H1 (cell line): ENCODE data around the gene PCDHB13. TPM values are rescaled to one million over a fixed set of nuclear protein-coding genes. Genes with fewer than 3 reads are reported as not detected.
"Not testable (repeated sequence)": the region's sequence is repeated elsewhere in the genome, so short reads cannot be mapped to it uniquely, and the experiment has no call there.

Experiments used
- CTCF ChIA-PET: fragments of 300-600 bp; sonication (Branson Sonifier 250); formaldehyde crosslinking; loops from one replicate; lab custom pipeline; 2021; ENCODE audit not compliant: partially characterized antibody; lab: Charles Lee
- POLR2A ChIA-PET: fragments of 300-600 bp; sonication (Branson Sonifier 250); formaldehyde crosslinking; loops from one replicate; lab custom pipeline; 2021; ENCODE audit warnings: inconsistent platforms; ENCODE audit not compliant: partially characterized antibody; lab: Charles Lee
- DNase-seq, 2 experiments: peaks; one replicate each; pipeline versions ENCODE4 v3.0.0 to v3.0.0-alpha.2; 2010 to 2022; ENCODE audit warnings: low spot score in 2 of 2, low read depth in 1 of 2, mixed read lengths in 1 of 2
- FAIRE-seq: peaks from 2 replicates; lab custom pipeline; 2011; peaks lifted over from hg19 to GRCh38; lab: Jason Lieb, UNC
- H2AFZ ChIP-seq: 2 replicates; pipeline ENCODE4 v1.8.1; 2012; ENCODE audit warnings: low read length, inconsistent platforms
- H2AK5ac ChIP-seq: 2 replicates; pipeline ENCODE4 v1.6.1; 2013; ENCODE audit warnings: low read depth, low read length
- H2BK120ac ChIP-seq: replicated peaks from 2 replicates; pipeline ENCODE3; 2013; ENCODE audit warnings: low read depth, low read length, inconsistent platforms
- H2BK12ac ChIP-seq: 2 replicates; pipeline ENCODE4 v1.6.1; 2013; ENCODE audit warnings: low read depth, low read length
- H2BK15ac ChIP-seq: 2 replicates; pipeline ENCODE4 v1.6.1; 2013; ENCODE audit warnings: low read length
- H2BK20ac ChIP-seq: 2 replicates; pipeline ENCODE4 v1.6.1; 2013; ENCODE audit warnings: low read length
- H2BK5ac ChIP-seq: 2 replicates; pipeline ENCODE4 v1.6.1; 2013; ENCODE audit warnings: low read depth, low read length
- H3K14ac ChIP-seq: 2 replicates; pipeline ENCODE4 v1.6.1; 2013; ENCODE audit warnings: inconsistent platforms; ENCODE audit not compliant: insufficient read length
- H3K18ac ChIP-seq: 2 replicates; pipeline ENCODE4 v1.6.1; 2013; ENCODE audit warnings: low read length; ENCODE audit errors: extremely low read depth
- H3K23ac ChIP-seq: 2 replicates; pipeline ENCODE4 v1.6.1; 2013; ENCODE audit warnings: inconsistent platforms; ENCODE audit not compliant: insufficient read length
- H3K23me2 ChIP-seq: 2 replicates; pipeline ENCODE4 v1.6.1; 2013; ENCODE audit warnings: low read depth, low read length
- H3K27ac ChIP-seq: 2 replicates; pipeline ENCODE4 v1.6.1; 2011; ENCODE audit warnings: low read depth, low read length, inconsistent platforms
- H3K27me3 ChIP-seq, 4 experiments: replicated peaks in 1 of 4; 1 replicate in 1 of 4; 2 replicates in 3 of 4; pipeline versions ENCODE4 v1.6.1 to v1.8.1; 2011 to 2013; ENCODE audit warnings: low read length in 3 of 4, mild to moderate bottlenecking in 3 of 4, inconsistent platforms in 2 of 4, mixed read lengths in 2 of 4, moderate library complexity in 1 of 4; ENCODE audit not compliant: control insufficient read depth in 3 of 4, insufficient read depth in 3 of 4; ENCODE audit errors: extremely low read depth in 1 of 4
- H3K36me3 ChIP-seq, 4 experiments: 2 replicates each; pipeline versions ENCODE4 v1.6.1 to v1.8.1; 2011 to 2013; ENCODE audit warnings: mild to moderate bottlenecking in 4 of 4, low read length in 3 of 4, moderate library complexity in 2 of 4, control low read depth in 1 of 4, inconsistent platforms in 1 of 4; ENCODE audit not compliant: insufficient read depth in 4 of 4, control insufficient read depth in 2 of 4
- H3K4ac ChIP-seq: replicated peaks from 2 replicates; pipeline ENCODE3; 2013; ENCODE audit warnings: low read length, low read depth, mixed read lengths, inconsistent platforms; ENCODE audit not compliant: insufficient read length
- H3K4me1 ChIP-seq, 4 experiments: replicated peaks in 1 of 4; 1 replicate in 1 of 4; 2 replicates in 3 of 4; pipeline versions ENCODE4 v1.6.1 to v1.8.1; 2011 to 2013; ENCODE audit warnings: low read length in 3 of 4, inconsistent platforms in 2 of 4, mixed read lengths in 1 of 4; ENCODE audit not compliant: insufficient read depth in 4 of 4, control insufficient read depth in 3 of 4
- H3K4me2 ChIP-seq, 2 experiments: 2 replicates each; pipeline versions ENCODE4 v1.6.1 to v1.8.1; 2011 to 2013; ENCODE audit warnings: low read depth in 2 of 2, low read length in 2 of 2, control low read depth in 1 of 2, inconsistent platforms in 1 of 2, mild to moderate bottlenecking in 1 of 2; ENCODE audit not compliant: insufficient read depth in 1 of 2
- H3K4me3 ChIP-seq, 4 experiments: fragments of 200-600, 300-600 bp in 1 of 4; sonication (generic), shearing (Covaris generic), sonication (Bioruptor Twin) in 1 of 4; 2 replicates each; pipeline versions ENCODE4 v1.5.1 to v1.8.1; 2011 to 2016; ENCODE audit warnings: low read length in 4 of 4, low read depth in 3 of 4, control low read depth in 2 of 4, inconsistent platforms in 2 of 4, mild to moderate bottlenecking in 2 of 4, mixed read lengths in 1 of 4, moderate library complexity in 1 of 4; ENCODE audit not compliant: insufficient read depth in 2 of 4; ENCODE audit errors: extremely low read depth in 1 of 4
- H3K56ac ChIP-seq: replicated peaks from 2 replicates; pipeline ENCODE3; 2013; ENCODE audit warnings: low read depth, mild to moderate bottlenecking, mixed read lengths, low read length, inconsistent platforms; ENCODE audit not compliant: insufficient read length
- H3K79me1 ChIP-seq: 2 replicates; pipeline ENCODE4 v1.6.1; 2013; ENCODE audit warnings: low read depth, low read length, control low read depth
- H3K79me2 ChIP-seq, 2 experiments: 2 replicates each; pipeline versions ENCODE4 v1.6.1 to v1.8.1; 2012 to 2013; ENCODE audit warnings: low read length in 2 of 2, mild to moderate bottlenecking in 2 of 2, inconsistent platforms in 1 of 2; ENCODE audit not compliant: insufficient read depth in 2 of 2, control insufficient read depth in 1 of 2
- H3K9ac ChIP-seq, 4 experiments: replicated peaks in 1 of 4; 1 replicate in 1 of 4; 2 replicates in 3 of 4; pipeline versions ENCODE4 v1.6.1 to v1.8.1; 2011 to 2013; ENCODE audit warnings: low read depth in 3 of 4, low read length in 3 of 4, control low read depth in 2 of 4, mild to moderate bottlenecking in 2 of 4, moderate library complexity in 2 of 4, inconsistent platforms in 1 of 4; ENCODE audit errors: extremely low read depth in 1 of 4
- H3K9me3 ChIP-seq, 2 experiments: 2 replicates each; pipeline versions ENCODE4 v1.6.1 to v1.8.1; 2012 to 2013; ENCODE audit warnings: mild to moderate bottlenecking in 2 of 2, moderate library complexity in 2 of 2, control low read depth in 1 of 2, inconsistent platforms in 1 of 2, low read depth in 1 of 2, low read length in 1 of 2, mixed read lengths in 1 of 2; ENCODE audit not compliant: insufficient read depth in 2 of 2
- H4K20me1 ChIP-seq, 2 experiments: replicated peaks in 1 of 2; 2 replicates each; pipeline versions ENCODE3 to v1.8.1; 2011 to 2013; ENCODE audit warnings: inconsistent platforms in 2 of 2, low read length in 2 of 2, mild to moderate bottlenecking in 1 of 2; ENCODE audit not compliant: insufficient read depth in 2 of 2, control insufficient read depth in 1 of 2
- H4K5ac ChIP-seq: 2 replicates; pipeline ENCODE4 v1.6.1; 2013; ENCODE audit warnings: low read length, low read depth, mixed read lengths, inconsistent platforms; ENCODE audit not compliant: insufficient read length
- H4K8ac ChIP-seq: 2 replicates; pipeline ENCODE4 v1.8.0; 2013; ENCODE audit warnings: mild to moderate bottlenecking, moderate library complexity, low read length, inconsistent platforms; ENCODE audit not compliant: insufficient read depth; ENCODE audit errors: extremely low read depth
- H4K91ac ChIP-seq: replicated peaks from 2 replicates; pipeline ENCODE3; 2013; ENCODE audit warnings: low read length, mixed read lengths, inconsistent platforms; ENCODE audit not compliant: insufficient read length
- WGBS, 2 experiments: shearing (Covaris generic) in 1 of 2; methylation state at CpG; one replicate each; pipeline versions ENCODE4 v1.1.6 to v1.1.7; 2013 to 2015; ENCODE audit warnings: low lambda C conversion rate in 2 of 2, mixed read lengths in 2 of 2, inconsistent platforms in 1 of 2, low coverage in 1 of 2, missing lambda C conversion rate in 1 of 2; ENCODE audit not compliant: insufficient replicate concordance in 2 of 2, insufficient coverage in 1 of 2, insufficient read length in 1 of 2; ENCODE audit errors: extremely low coverage in 1 of 2, missing lambda C conversion rate in 1 of 2; 5-methylcytosine and 5-hydroxymethylcytosine counted together
- polyA plus RNA-seq, 7 experiments: library from polyadenylated mRNA; depleted of rRNA in 3 of 7; stranded (reverse) in 5 of 7; unstranded in 2 of 7; fragments of >200 nt in 5 of 7; fragments of 200-250 nt in 2 of 7; gene quantifications; 1 replicate in 5 of 7; 2 replicates in 1 of 7; 4 replicates in 1 of 7; pipeline versions ENCODE4 v1.2.1 to v1.2.3, GENCODE V29; 2011 to 2013; ENCODE audit warnings: missing spikeins in 2 of 7, mixed read lengths in 2 of 7
- total RNA-seq: library from RNA; stranded (reverse); fragmentation: NEBNext Ultra II Directional; extraction: Animal tissue kit (Norgen Biotek cat#: 25700); gene quantifications from 2 replicates; pipeline ENCODE4 v1.2.1, GENCODE V29; 2021

Gene PCDHB13
- total and polyA plus RNA-seq, 2 of the 8 experiments (the other 6 are each of a cell fraction or from before 2014, with no cell fraction given): 1.1 to 1.4 TPM

DNA sequence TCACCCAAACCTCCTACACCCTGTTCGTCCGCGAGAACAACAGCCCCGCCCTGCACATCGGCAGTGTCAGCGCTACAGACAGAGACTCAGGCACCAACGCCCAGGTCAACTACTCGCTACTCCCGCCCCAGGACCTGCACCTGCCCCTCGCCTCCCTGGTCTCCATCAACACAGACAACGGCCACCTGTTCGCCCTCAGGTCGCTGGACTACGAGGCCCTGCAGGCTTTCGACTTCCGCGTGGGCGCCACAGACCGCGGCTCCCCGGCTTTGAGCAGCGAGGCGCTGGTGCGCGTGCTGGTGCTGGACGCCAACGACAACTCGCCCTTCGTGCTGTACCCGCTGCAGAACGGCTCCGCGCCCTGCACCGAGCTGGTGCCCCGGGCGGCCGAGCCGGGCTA, 12.6 kb upstream of the PCDHB13 start:
- H4K5ac ChIP-seq, H3K79me1 ChIP-seq, H3K27ac ChIP-seq, H2AFZ ChIP-seq, H2BK12ac ChIP-seq, H2BK5ac ChIP-seq, FAIRE-seq, H3K23me2 ChIP-seq, H3K14ac ChIP-seq, H3K18ac ChIP-seq, H3K9ac ChIP-seq, H3K4me3 ChIP-seq, H3K4ac ChIP-seq, H2AK5ac ChIP-seq, H4K8ac ChIP-seq, H3K23ac ChIP-seq, H3K56ac ChIP-seq, DNase-seq, H4K91ac ChIP-seq, H3K9me3 ChIP-seq, POLR2A ChIA-PET, H4K20me1 ChIP-seq, H3K79me2 ChIP-seq, H2BK15ac ChIP-seq, H3K36me3 ChIP-seq, H3K4me1 ChIP-seq, H3K4me2 ChIP-seq, H2BK20ac ChIP-seq, H3K27me3 ChIP-seq, H2BK120ac ChIP-seq: not testable (repeated sequence)
- CTCF ChIA-PET: interaction anchor here (1.6 to 2.3 kb wide), 2 partner anchors 19 to 22 kb away, joined by 8 to 12 read pairs; partner anchors contain the start of genes PCDHB14 and PCDHB16
- WGBS, 2 experiments: 95% methylated on average over 8 of the region's 38 CpGs; no CpG with 5 or more reads in 1 of the 2 experiments

DNA sequence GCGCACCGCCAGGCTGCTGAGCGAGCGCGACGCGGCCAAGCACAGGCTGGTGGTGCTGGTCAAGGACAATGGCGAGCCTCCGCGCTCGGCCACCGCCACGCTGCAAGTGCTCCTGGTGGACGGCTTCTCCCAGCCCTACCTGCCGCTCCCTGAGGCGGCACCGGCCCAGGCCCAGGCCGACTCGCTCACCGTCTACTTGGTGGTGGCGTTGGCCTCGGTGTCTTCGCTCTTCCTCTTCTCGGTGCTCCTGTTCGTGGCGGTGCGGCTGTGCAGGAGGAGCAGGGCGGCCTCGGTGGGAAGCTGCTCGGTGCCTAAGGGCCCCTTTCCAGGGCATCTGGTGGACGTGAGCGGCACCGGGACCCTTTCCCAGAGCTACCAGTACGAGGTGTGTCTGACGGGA, 12.1 kb upstream of the PCDHB13 start:
- H2BK12ac ChIP-seq, H3K9ac ChIP-seq, H2AFZ ChIP-seq, H3K23me2 ChIP-seq, H4K8ac ChIP-seq, H4K20me1 ChIP-seq, H3K79me1 ChIP-seq, FAIRE-seq, H3K4me1 ChIP-seq, H3K27me3 ChIP-seq, H3K79me2 ChIP-seq, H3K4me2 ChIP-seq, H3K56ac ChIP-seq, H3K18ac ChIP-seq, H2BK15ac ChIP-seq, H3K36me3 ChIP-seq, H3K4ac ChIP-seq, H4K5ac ChIP-seq, H2BK5ac ChIP-seq, H2BK120ac ChIP-seq, H4K91ac ChIP-seq, H3K14ac ChIP-seq, DNase-seq, H2BK20ac ChIP-seq, H3K9me3 ChIP-seq, H3K4me3 ChIP-seq, H3K23ac ChIP-seq, H3K27ac ChIP-seq, H2AK5ac ChIP-seq: not testable (repeated sequence)
- CTCF ChIA-PET: interaction anchor here (0.6 to 2.3 kb wide), 13 partner anchors 9 to 654 kb away, joined by 3 to 12 read pairs (median 4); partner anchors contain the start of genes PCDHB10, PCDHB14, PCDHB16 and PCDHB4
- 91% methylated on average over 11 of the region's 35 CpGs; no CpG with 5 or more reads in 1 of the 2 experiments for WGBS, 2 experiments
- POLR2A ChIA-PET: interaction anchor here (0.6 kb wide), 1 partner anchor 279 kb away, joined by 3 read pairs; no protein-coding TSS in a partner anchor
